Motor neuron (in vitro differentiated cells): ENCODE data around the gene UNK. TPM values are rescaled to one million over a fixed set of nuclear protein-coding genes. Genes with fewer than 3 reads are reported as not detected.
A peak's percentile ranks its signal among the peaks of the same experiment; 100 is the strongest.
"Not testable (repeated sequence)": the region's sequence is repeated elsewhere in the genome, so short reads cannot be mapped to it uniquely, and the experiment has no call there.

ENCODE experiments used
- ATAC-seq, 8 experiments: fragments of 200-7000 bp; cut with Tn5 transposase; replicated peaks in 6 of 8; 2 replicates each; pipeline ENCODE4 v1.8.0; 2021; ENCODE audit warnings: mild to moderate bottlenecking in 8 of 8, moderate library complexity in 8 of 8
- H3K27ac ChIP-seq, 2 donors: fragments of 250-450 bp; sonication (Bioruptor Pico); 2 replicates each; pipeline ENCODE4 v1.9.0; 2021; ENCODE audit warnings: antibody characterized with exemption in 2 of 2, mild to moderate bottlenecking in 2 of 2, moderate library complexity in 1 of 2
- H3K4me1 ChIP-seq, 2 donors: fragments of 250-450 bp; sonication (Bioruptor Pico); replicated peaks in 1 of 2; 2 replicates each; pipeline ENCODE4 v1.6.1; 2021; ENCODE audit warnings: antibody characterized with exemption in 2 of 2, mild to moderate bottlenecking in 2 of 2, moderate library complexity in 1 of 2
- H3K4me3 ChIP-seq, 5 donors: fragments of 250-450 bp; sonication (Bioruptor Pico); 2 replicates each; pipeline ENCODE4 v1.9.0; 2021; ENCODE audit warnings: antibody characterized with exemption in 5 of 5, mild to moderate bottlenecking in 5 of 5, moderate library complexity in 4 of 5
- WGBS, 10 experiments: fragments of 450-650 bp; shearing (Covaris generic); methylation state at CpG; one replicate each; pipeline ENCODE4 v1.0.0; 2022; 5-methylcytosine and 5-hydroxymethylcytosine counted together
- in situ Hi-C, 9 experiments: fragments of 400-800 bp; cut with MboI; loops; one replicate each; pipeline ENCODE4 v1.15.0; 2021; ENCODE audit warnings: low sequenced_read_pairs in 9 of 9, low pct_unique_long_range_greater_than_20kb in 2 of 9; ENCODE audit not compliant: unreplicated experiment in 9 of 9
- total RNA-seq, 8 experiments: library from RNA; unstranded; fragments of 300-600 nt; gene quantifications; 2 replicates each; pipeline versions ENCODE4 v1.2.3 to v1.2.4, GENCODE V29; 2022

UNK gene
- total RNA-seq, 8 experiments from 2014 or later, result 14.6 to 38.2 (median 20.0) TPM

- H3K27ac ChIP-seq, result no peak overlapping the region
- ATAC-seq, result peak; percentile 5 to 84 (median 30)
- H3K4me1 ChIP-seq, result peaks cover 8 to 20% of the 10 kb centered on the region in 2 donors
- WGBS, 10 experiments, result 0 to 92% (median 66%) methylated on average over 2 to 7 of the region's 23 CpGs; no CpG with 5 or more reads in 3 of the 10 experiments
- in situ Hi-C loops, result no loop called here
- no peak overlapping the region for H3K4me3 ChIP-seq
These were observed 84.9 kb downstream of the UNK start for GRCh38 chr17:75869282-75870141.

GRCh38 chr17:75870228-75870627 is 85.6 kb downstream of the UNK start:
- ATAC-seq, H3K27ac ChIP-seq, in situ Hi-C loops, H3K4me3 ChIP-seq: not testable (repeated sequence)
- 50 to 96% (median 93%) methylated on average over 2 to 4 of the region's 10 CpGs; no CpG with 5 or more reads in 5 of the 10 experiments for whole genome bisulfite sequencing, 10 experiments
- peaks cover 8 to 13% of the 10 kb centered on the region in 2 donors for H3K4me1 ChIP-seq

GRCh38 chr17:75872434-75873351 is 88.1 kb downstream of the UNK start:
- no peak overlapping the region for H3K4me3 ChIP-seq
- no peak overlapping the region for H3K27ac ChIP-seq
- ATAC-seq, result peak; percentile 46 to 84 (median 57)
- in situ Hi-C loops, result no loop called here
- 30 to 100% (median 70%) methylated on average over 1 to 3 of the region's 13 CpGs; no CpG with 5 or more reads in 4 of the 10 experiments for WGBS, 10 experiments
- H3K4me1 ChIP-seq, result peaks cover 12 to 18% of the 10 kb centered on the region in 2 donors

GRCh38 chr17:75873587-75874322 is 89.1 kb downstream of the UNK start:
- ATAC-seq, result no peak
- in situ Hi-C loops, result no loop called here
- Histone ChIP-seq H3K4me1 (peaks cover 12 to 22% of the 10 kb centered on the region in 2 donors), H3K27ac (no peak overlapping the region), H3K4me3 (no peak overlapping the region)
- 10 to 100% (median 70%) methylated on average over 1 to 3 of the region's 11 CpGs; no CpG with 5 or more reads in 3 of the 10 experiments for WGBS, 10 experiments

- no peak for ATAC-seq
- no peak overlapping the region for H3K4me3 ChIP-seq
- in situ Hi-C loops, result no loop called here
- peaks cover 6 to 18% of the 10 kb centered on the region in 2 donors for H3K4me1 ChIP-seq
- WGBS, 10 experiments, result 60 to 91% (median 72%) methylated on average over 3 to 5 of the region's 38 CpGs; no CpG with 5 or more reads in 6 of the 10 experiments
- H3K27ac ChIP-seq, result no peak overlapping the region
These were observed 89.9 kb downstream of the UNK start for GRCh38 chr17:75874323-75875181.

Other genes starting within 250 kb of the UNK start
- gene MYO15B, start 197.0 kb upstream of the UNK start, total RNA-seq, result 10 to 100 TPM in 1 of 8 experiments, 1 to 10 TPM in 7; 2.9 to 31.5 (median 4.5) TPM
- 1 to 10 TPM in 3 of 8 experiments, under 1 TPM in 5; 0.16 to 3.9 (median 0.88) TPM for gene SMIM5, start 151.4 kb upstream of the UNK start, total RNA-seq
- gene RECQL5, start 117.7 kb upstream of the UNK start, total RNA-seq, result 10 to 100 TPM; 12.6 to 58.3 (median 22.8) TPM
- 100 to 1,000 TPM in 1 of 8 experiments, 10 to 100 TPM in 7; 52.5 to 106 (median 75.2) TPM for gene SAP30BP, start 117.5 kb upstream of the UNK start, total RNA-seq
- 10 to 100 TPM in 1 of 8 experiments, 1 to 10 TPM in 4, under 1 TPM in 3; 0.46 to 40.8 (median 2.0) TPM for gene ITGB4, start 63.3 kb upstream of the UNK start, total RNA-seq
- 10 to 100 TPM; 10.0 to 32.7 (median 16.4) TPM for gene GALK1, start 19.6 kb upstream of the UNK start, total RNA-seq
- 1 to 10 TPM in 7 of 8 experiments, under 1 TPM in 1; 0.87 to 9.1 (median 2.7) TPM for gene UNC13D, start 59.6 kb downstream of the UNK start, total RNA-seq
- 10 to 100 TPM; 51.3 to 86.5 (median 60.1) TPM for gene WBP2, start 70.5 kb downstream of the UNK start, total RNA-seq
- 10 to 100 TPM in 2 of 8 experiments, 1 to 10 TPM in 5, under 1 TPM in 1; 0.67 to 15.1 (median 4.8) TPM for gene TRIM47, start 93.8 kb downstream of the UNK start, total RNA-seq
- gene TRIM65, start 112.1 kb downstream of the UNK start, total RNA-seq, result 10 to 100 TPM in 7 of 8 experiments, 1 to 10 TPM in 1; 8.7 to 22.5 (median 13.4) TPM
- gene MRPL38, start 120.1 kb downstream of the UNK start, total RNA-seq, result 10 to 100 TPM; 31.1 to 77.0 (median 47.0) TPM
- gene FBF1, start 156.2 kb downstream of the UNK start, total RNA-seq, result 10 to 100 TPM in 3 of 8 experiments, 1 to 10 TPM in 5; 4.8 to 14.7 (median 7.6) TPM
- gene ACOX1, start 194.4 kb downstream of the UNK start, total RNA-seq, result 100 to 1,000 TPM in 1 of 8 experiments, 10 to 100 TPM in 7; 14.6 to 106 (median 32.4) TPM
- gene TEN1, start 194.4 kb downstream of the UNK start, total RNA-seq, result 10 to 100 TPM in 6 of 8 experiments, 1 to 10 TPM in 2; 7.8 to 29.8 (median 15.4) TPM
- gene CDK3, start 216.0 kb downstream of the UNK start, total RNA-seq, result 10 to 100 TPM in 1 of 8 experiments, 1 to 10 TPM in 7; 3.5 to 11.0 (median 6.2) TPM
- gene EVPL, start 242.5 kb downstream of the UNK start, total RNA-seq, result 1 to 10 TPM in 1 of 8 experiments, under 1 TPM in 6, not detected in 1; 0.05 to 1.0 (median 0.59) TPM